Effector CD4-positive, alpha-beta T cell (primary cell): ENCODE measurements around the gene ATL1.

Source experiments
- DNase-seq: peaks from one replicate; pipeline ENCODE4 v3.0.0-alpha.2; 2020
- total RNA-seq: gene quantifications from one replicate; lab custom pipeline; 2026; lab: John Stamatoyannopoulos, UW

The ATL1 gene
- 2.8 reads per million, percentile 9 among the genes with 10 or more reads in this experiment for total RNA-seq

DNA sequence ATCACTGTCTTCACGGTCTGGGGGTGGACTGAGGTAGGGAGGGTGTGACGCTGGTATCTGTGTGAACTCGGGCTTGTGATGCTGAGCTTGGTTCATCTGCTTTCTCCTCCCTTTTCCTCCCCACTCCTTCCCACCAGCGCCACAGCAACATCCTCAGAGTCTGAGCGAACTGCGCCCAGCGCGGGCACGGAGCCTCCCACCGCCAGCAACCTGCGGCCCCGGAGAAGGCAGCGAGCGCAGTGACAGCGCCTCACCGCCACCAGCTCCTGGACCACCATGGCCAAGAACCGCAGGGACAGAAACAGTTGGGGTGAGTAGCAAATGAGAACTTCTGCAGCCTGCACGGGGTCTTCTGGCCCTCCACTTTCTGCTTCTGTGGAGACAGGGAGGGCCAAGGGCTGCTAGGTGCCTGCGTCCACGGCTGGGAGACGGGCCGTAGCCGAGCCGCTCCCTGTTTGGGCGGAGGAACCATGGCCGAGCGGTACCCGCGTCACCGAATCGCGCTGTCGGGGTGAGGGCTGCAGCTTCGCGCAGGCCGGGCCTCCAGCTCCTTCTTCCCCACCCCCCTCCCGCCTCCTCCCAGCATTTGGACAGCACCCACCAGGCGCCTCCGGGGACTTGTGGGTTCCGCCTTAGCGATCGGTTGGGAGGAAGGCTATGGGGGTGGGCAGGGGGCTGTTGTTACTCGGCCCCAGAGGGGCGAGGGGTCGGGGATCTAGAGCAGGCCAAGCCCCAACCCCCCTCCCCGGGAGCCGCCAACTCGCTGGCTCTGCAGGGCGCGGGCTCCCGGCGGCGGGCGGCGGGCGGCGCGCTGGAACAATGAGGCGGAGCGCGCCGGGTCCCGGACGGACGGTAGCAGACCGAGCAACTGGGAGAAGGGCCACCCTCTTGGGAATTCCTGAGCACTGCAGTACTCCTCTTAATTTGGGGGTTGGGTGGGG, at the start of gene ATL1:
ATL1 (plus strand) TSS at position 156 of the 941 bp plus-strand sequence; CDS start at position 277, 121 bp downstream.
- DNase-seq: peak; percentile 4

- no peak for DNase-seq
Observed at GRCh38 chr14:50510157-50510556, 49.8 kb upstream of the ATL1 start.

GRCh38 chr14:50512463-50512862, 47.5 kb upstream of the ATL1 start:
- no peak for DNase-seq

- DNase-seq: no peak
Observed at GRCh38 chr14:50516091-50516490, 43.9 kb upstream of the ATL1 start.

GRCh38 chr14:50520947-50521815, 38.8 kb upstream of the ATL1 start:
- no peak for DNase-seq

- no peak for DNase-seq
Observed at GRCh38 chr14:50521912-50522341, 38.0 kb upstream of the ATL1 start.

DNA sequence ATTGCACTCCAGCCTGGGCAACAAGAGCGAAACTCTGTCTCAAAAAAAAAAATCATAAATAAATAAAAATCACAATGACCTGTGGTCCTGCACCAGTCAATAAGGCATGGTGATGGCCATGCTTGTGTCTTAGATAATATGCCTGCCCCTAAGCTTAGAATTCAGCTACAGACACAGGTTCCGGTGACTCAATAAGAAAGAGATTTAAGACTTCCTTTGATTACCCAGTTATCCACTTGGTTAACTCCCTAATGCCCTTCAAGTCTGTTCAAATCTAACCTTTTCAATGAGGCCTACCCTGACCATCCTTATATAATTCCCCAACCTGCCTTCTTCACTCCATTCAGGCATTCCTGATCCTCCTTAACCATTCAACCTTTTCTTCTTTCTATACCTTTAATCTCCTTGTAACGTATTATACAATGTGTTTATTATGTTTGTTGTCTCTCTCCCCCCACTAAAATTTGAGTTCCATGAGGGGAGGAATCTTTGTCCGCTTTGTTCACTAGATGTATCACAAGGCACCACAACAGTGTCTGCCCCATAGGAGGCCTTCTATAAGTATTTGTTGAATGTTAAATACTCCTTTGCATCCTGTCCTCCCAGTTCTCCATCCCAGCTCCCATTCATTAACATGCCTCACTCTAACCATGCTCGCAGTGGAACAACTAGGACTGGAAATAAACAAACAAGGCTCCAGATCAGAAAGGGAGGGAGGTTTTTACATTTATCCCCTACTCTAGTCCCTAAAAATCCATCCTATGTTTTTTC, 36.5 kb upstream of the ATL1 start:
- no peak for DNase-seq

GRCh38 chr14:50524060-50524459, 35.9 kb upstream of the ATL1 start:
- no peak for DNase-seq

DNA sequence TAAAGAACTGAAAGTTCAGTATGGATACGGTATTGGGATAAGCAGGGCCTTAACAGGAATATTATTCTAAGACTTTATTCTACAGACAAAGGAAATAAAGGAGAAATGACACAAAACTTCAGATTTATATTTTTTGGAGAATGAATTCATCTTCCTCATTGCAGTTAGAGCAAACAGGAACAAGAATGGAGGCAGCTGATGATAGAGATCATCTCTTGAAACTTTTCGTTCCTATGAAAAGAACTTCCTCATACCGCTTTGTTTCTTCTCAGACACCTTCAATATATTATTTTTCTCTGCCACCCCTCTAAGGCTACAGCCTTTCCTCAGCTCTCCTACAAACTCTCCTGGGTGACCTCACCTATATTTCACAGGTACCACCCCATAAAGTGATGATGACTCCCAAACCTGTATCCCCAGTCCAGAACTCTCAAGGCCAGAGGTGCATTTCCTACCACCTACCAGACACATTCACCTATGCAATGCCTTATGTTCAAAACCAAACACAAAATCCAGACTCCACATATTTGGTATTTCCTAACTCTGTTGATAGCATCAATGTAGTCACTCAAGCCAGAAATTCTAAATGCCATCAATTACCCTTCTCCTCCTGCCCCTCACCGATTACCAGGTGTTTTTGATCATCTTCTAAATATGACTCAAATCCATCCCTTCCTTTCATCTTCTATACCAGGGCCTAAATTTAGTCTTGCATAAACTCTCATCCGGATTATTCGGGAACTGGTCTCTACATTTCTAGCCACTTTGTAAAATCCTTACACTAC, 35.0 kb upstream of the ATL1 start:
- no peak for DNase-seq

GRCh38 chr14:50528000-50528399, 31.9 kb upstream of the ATL1 start:
- no peak for DNase-seq

DNA sequence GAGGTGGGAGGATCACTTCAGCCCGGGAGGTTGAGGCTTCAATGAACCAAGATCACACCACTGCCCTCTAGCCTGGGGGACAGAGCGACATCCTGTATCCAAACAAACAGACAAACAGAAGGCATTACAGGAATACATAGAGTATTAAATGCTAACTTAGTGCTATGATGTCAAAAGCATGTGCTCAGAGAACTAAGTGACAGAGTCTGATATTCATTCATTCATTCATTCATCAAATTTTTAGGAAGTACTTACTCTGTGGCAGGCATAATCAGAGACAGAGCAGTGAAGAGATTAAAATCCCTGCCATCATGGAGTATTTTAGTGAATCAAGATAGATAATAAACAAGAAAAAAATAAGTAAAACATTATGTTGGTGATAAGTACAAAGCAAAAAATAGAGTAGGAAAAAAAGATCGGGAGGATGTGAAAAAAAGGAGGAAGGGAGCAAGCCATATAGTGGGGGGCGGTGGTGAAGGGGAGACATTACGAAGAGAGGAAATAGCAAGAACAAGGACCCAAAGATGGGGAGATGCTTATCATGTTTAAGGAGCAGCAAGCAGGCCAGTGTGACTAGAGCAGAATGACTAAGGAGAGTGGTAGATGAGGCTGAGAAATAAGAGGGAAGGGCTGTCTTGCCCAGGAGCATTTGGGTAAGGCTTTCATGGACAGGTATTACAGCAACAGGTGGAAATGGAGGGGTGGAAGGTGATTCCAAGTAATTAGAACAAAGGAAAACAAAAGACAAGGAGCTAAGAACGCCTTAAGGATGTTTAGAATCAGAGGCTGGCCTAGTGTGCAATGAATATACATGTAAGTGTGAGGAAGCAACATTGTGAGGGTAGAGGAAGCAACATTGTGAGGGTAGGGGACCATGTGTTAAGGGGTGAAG, 30.4 kb upstream of the ATL1 start:
- DNase-seq: no peak

- no peak for DNase-seq
Observed at GRCh38 chr14:50530358-50530757, 29.6 kb upstream of the ATL1 start.

- DNase-seq: no peak
Observed at GRCh38 chr14:50530794-50531365, 29.1 kb upstream of the ATL1 start.

DNA sequence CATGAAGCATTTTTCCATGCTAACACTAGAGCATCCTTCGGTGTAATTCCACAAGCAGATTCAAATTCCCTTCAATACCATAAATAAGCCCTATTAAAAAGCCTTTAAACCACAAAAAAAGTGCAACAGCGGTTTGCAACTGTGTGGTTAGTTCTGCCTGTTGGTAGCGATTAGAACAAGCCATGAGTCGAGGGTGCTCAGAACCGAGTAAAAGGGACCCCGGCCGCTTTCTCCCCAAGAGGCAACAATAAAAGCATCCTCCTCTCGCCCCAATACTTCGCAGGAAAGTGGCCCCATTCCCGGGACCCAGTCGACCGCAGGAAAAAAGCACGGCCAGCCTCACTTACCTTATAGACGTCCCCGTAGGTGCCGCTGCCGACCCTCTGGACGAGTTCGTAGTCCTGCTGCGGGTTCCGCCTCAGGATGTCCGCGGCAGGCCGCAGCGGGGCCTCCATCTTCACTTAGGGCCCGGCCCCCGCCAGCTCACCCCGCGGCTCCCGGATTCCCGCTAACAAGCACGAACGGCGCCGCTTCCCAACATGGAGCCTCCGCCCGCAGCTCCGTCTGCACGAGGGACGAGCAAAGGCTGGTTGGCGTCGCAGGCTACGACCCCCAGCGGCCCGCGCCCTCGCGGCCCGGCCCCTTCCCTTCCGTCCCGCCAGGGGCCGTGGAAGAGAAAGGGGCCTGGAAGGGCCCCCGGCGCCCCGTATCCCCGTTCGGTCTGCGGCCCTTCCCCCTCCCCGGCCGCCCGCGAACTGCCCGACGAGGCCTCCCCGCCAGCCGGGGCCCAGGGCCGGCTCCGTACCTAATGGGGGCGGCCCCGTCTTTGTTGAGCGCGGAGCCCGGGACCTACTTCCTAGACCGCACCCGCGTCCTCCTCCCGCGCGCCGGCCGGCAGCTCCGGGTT, 28.1 kb upstream of the ATL1 start:
- peak; percentile 4 for DNase-seq

GRCh38 chr14:50532502-50533240, 27.3 kb upstream of the ATL1 start, which contains the start of gene MAP4K5:
Gene MAP4K5 (minus strand): TSS chr14:50532569. CDS start chr14:50532049, 520 bp downstream.
- DNase-seq: peak; percentile 79

- DNase-seq: no peak
Observed at GRCh38 chr14:50533241-50533705, 26.7 kb upstream of the ATL1 start.

GRCh38 chr14:50533806-50534205, 26.1 kb upstream of the ATL1 start:
- DNase-seq: no peak

DNA sequence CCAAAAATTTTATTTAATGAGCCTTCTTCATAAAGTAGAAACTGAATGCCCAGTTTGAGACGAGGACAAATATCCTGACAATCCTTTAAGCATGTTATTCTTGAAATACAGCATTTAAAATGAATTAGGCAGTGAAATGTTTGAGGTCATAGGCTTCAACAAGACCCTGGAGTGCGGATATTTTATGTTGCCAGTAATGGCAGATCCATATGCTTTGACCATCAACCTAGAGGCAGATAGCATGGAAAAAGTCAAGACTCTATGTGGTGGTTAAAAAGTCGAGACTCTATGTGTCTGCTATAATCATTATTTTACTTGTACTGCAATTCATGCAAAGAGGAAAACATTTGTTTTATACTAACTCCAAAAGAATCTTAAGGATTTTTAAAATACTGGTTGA, 25.5 kb upstream of the ATL1 start:
- no peak for DNase-seq
